Thyroid gland (tissue), 4 donors: ENCODE results near the gene SLC15A2. TPM values are rescaled to one million over a fixed set of nuclear protein-coding genes. Genes with fewer than 3 reads are reported as not detected.

ENCODE experiments used
- DNase-seq, 2 donors: peaks; one replicate each; pipeline ENCODE4 v3.0.0-alpha.2; 2019
- H3K27ac ChIP-seq, 3 donors: fragments of 200-600 bp; sonication (generic); 1 replicate in 2 of 3; 2 replicates in 1 of 3; pipeline ENCODE4 v1.5.1; 2016 to 2019; ENCODE audit warnings: mild to moderate bottlenecking in 1 of 3, moderate library complexity in 1 of 3
- H3K27me3 ChIP-seq: fragments of 200-600 bp; sonication (generic); one replicate; pipeline ENCODE4 v1.5.1; 2019
- H3K36me3 ChIP-seq, 2 donors: fragments of 200-600 bp; sonication (generic); one replicate each; pipeline ENCODE4 v1.5.1; 2016 to 2019
- H3K4me1 ChIP-seq, 2 donors: fragments of 200-600 bp; sonication (generic); one replicate each; pipeline ENCODE4 v1.5.1; 2017 to 2019
- H3K4me3 ChIP-seq, 3 donors: fragments of 200-600 bp; sonication (generic); replicated peaks in 1 of 3; 1 replicate in 2 of 3; 2 replicates in 1 of 3; pipeline ENCODE4 v1.5.1; 2016; ENCODE audit warnings: mild to moderate bottlenecking in 1 of 3
- H3K9me3 ChIP-seq: fragments of 200-600 bp; sonication (generic); one replicate; pipeline ENCODE4 v1.5.1; 2017
- POLR2A ChIP-seq, 2 donors: fragments of 450-650 bp; IDR thresholded peaks; one replicate each; pipeline ENCODE4 v1.6.1; 2017; ENCODE audit warnings: antibody characterized with exemption in 2 of 2, mild to moderate bottlenecking in 2 of 2, moderate library complexity in 1 of 2
- WGBS, 2 donors: methylation state at CpG; one replicate each; pipeline ENCODE4 v1.1.5; 2017; 5-methylcytosine and 5-hydroxymethylcytosine counted together
- intact Hi-C: fragments of 100-400 bp; cut with DNase I; formaldehyde crosslinking; loops from one replicate; pipeline ENCODE4 v1.15.1; 2023
- total RNA-seq, 4 donors: library from RNA; depleted of rRNA; stranded (reverse); fragments of >200 nt; gene quantifications; one replicate each; pipeline ENCODE4 v1.2.3, GENCODE V29; 2016
- TF ChIP-seq, protein P1 (sequence below), 6 experiments: fragments of 200-600 bp in 3 of 6; fragments of 450-650 bp in 3 of 6; sonication (generic) in 3 of 6; IDR thresholded peaks; one replicate each; pipeline ENCODE4 v1.5.1; 2016 to 2019; ENCODE audit warnings: antibody characterized with exemption in 6 of 6, mild to moderate bottlenecking in 2 of 6, inconsistent platforms in 1 of 6, moderate library complexity in 1 of 6

Gene SLC15A2
- total RNA-seq, 4 donors from 2014 or later = 3.5 to 10.2 (median 8.7) TPM

DNA sequence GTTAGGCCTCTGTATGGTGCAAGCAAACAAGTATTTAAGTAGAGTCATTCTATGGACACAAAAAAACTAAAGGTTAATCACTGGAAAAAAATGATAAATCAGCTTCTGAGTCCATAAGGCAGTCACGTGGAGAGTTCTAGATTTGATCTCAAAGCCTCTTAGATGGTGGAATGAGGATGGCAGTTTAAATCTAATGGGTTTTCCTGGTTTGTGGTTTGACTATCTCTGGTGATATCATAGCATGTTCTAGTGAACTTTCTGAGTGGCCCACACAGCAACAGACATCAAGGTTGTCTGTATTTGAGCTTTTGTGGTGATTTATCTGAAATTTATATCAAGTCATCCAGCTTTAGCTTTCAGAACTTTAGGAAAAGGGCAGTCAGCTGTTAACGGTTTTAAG, 75.4 kb downstream of the SLC15A2 start:
- DNase-seq = no peak
- TF ChIP-seq POLR2A (IDR thresholded peaks at IDR 0.05) = no peak
- TF ChIP-seq, protein P1, sequence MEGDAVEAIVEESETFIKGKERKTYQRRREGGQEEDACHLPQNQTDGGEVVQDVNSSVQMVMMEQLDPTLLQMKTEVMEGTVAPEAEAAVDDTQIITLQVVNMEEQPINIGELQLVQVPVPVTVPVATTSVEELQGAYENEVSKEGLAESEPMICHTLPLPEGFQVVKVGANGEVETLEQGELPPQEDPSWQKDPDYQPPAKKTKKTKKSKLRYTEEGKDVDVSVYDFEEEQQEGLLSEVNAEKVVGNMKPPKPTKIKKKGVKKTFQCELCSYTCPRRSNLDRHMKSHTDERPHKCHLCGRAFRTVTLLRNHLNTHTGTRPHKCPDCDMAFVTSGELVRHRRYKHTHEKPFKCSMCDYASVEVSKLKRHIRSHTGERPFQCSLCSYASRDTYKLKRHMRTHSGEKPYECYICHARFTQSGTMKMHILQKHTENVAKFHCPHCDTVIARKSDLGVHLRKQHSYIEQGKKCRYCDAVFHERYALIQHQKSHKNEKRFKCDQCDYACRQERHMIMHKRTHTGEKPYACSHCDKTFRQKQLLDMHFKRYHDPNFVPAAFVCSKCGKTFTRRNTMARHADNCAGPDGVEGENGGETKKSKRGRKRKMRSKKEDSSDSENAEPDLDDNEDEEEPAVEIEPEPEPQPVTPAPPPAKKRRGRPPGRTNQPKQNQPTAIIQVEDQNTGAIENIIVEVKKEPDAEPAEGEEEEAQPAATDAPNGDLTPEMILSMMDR (IDR thresholded peaks at IDR 0.05) = no peak
- no peak overlapping the region for H3K4me3 ChIP-seq
- no peaks in the 10 kb centered on the region for H3K9me3 ChIP-seq
- no peak overlapping the region for H3K27ac ChIP-seq
- H3K36me3 ChIP-seq = no peaks in the 10 kb centered on the region
- no peaks in the 10 kb centered on the region for H3K27me3 ChIP-seq
- 94 to 96% methylated on average over 2 of the region's 2 CpGs for WGBS, 2 donors
- intact Hi-C loops = no loop called here
- no peaks in the 10 kb centered on the region for H3K4me1 ChIP-seq

DNA sequence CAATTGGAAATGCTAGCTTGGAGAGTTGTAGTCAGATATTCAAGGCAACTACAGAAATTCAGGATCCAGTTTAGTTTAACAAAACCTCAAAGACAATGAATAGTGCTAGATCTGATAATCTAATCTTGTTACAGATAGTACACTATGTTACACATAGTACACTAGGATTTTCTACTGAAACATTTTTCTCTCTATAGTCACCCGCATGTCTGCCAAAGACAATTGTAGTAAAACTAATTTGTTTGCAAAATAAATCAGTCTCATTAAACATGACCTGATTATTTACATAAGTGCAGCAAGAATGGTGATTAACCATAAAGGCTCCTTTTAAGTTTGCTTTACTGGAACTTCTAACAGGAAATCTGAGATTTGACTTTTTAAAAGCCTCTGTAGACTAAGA, 75.8 kb downstream of the SLC15A2 start:
- Histone ChIP-seq H3K27me3 (no peaks in the 10 kb centered on the region), H3K27ac (no peak overlapping the region), H3K4me3 (no peak overlapping the region), H3K36me3 (no peaks in the 10 kb centered on the region), H3K9me3 (no peaks in the 10 kb centered on the region), H3K4me1 (no peaks in the 10 kb centered on the region)
- DNase-seq = no peak
- TF ChIP-seq, protein P1 (IDR thresholded peaks at IDR 0.05) = no peak
- no peak for TF ChIP-seq POLR2A (IDR thresholded peaks at IDR 0.05)
- WGBS, 2 donors = 83 to 88% methylated on average over 1 of the region's 1 CpG
- intact Hi-C loops = no loop called here

- Histone ChIP-seq H3K4me3 (no peak overlapping the region), H3K36me3 (no peaks in the 10 kb centered on the region), H3K9me3 (no peaks in the 10 kb centered on the region), H3K27ac (no peak overlapping the region), H3K27me3 (no peaks in the 10 kb centered on the region), H3K4me1 (no peaks in the 10 kb centered on the region)
- WGBS, 2 donors = 94 to 100% methylated on average over 2 of the region's 2 CpGs
- DNase-seq = no peak
- intact Hi-C loops = no loop called here
- no peak for TF ChIP-seq POLR2A (IDR thresholded peaks at IDR 0.05)
- TF ChIP-seq, protein P1 (IDR thresholded peaks at IDR 0.05) = no peak
These were observed 80.5 kb downstream of the SLC15A2 start for GRCh38 chr3:121974601-121975111.

GRCh38 chr3:121975702-121976302, 81.6 kb downstream of the SLC15A2 start:
- intact Hi-C loops = no loop called here
- TF ChIP-seq, protein P1 (IDR thresholded peaks at IDR 0.05) = no peak
- no peak for TF ChIP-seq POLR2A (IDR thresholded peaks at IDR 0.05)
- no peak overlapping the region for H3K4me3 ChIP-seq
- H3K9me3 ChIP-seq = no peaks in the 10 kb centered on the region
- 89 to 100% methylated on average over 1 of the region's 1 CpG for WGBS, 2 donors
- H3K27me3 ChIP-seq = no peaks in the 10 kb centered on the region
- H3K36me3 ChIP-seq = no peaks in the 10 kb centered on the region
- H3K27ac ChIP-seq = no peak overlapping the region
- no peaks in the 10 kb centered on the region for H3K4me1 ChIP-seq
- DNase-seq = no peak

DNA sequence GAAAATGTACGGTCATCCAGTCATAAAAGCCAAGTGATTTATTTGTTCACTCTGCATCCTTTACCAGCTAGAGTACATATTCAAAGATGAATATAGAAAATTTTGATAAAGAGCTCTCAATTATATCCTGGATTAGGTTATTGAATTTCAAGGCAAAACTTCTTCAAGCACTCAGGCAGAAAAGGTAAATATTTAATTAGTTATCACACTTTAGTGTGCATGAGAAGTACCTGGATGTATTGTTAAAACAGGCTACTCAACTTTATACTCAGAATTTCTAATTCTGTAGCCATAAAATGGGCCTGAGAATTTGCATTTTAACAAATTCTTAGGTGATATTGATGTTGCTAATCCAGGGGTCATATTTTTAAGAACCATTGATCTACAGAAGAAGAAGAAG, 82.5 kb downstream of the SLC15A2 start:
- intact Hi-C loops = no loop called here
- Histone ChIP-seq H3K27ac (no peak overlapping the region), H3K4me1 (no peaks in the 10 kb centered on the region), H3K9me3 (no peaks in the 10 kb centered on the region), H3K4me3 (no peak overlapping the region), H3K36me3 (no peaks in the 10 kb centered on the region), H3K27me3 (no peaks in the 10 kb centered on the region)
- no peak for DNase-seq
- no peak for TF ChIP-seq POLR2A (IDR thresholded peaks at IDR 0.05)
- TF ChIP-seq, protein P1 (IDR thresholded peaks at IDR 0.05) = no peak
- WGBS, 2 donors = 100% methylated on average over 1 of the region's 1 CpG
